Mesothelial cell of epicardium (in vitro differentiated cells): ENCODE measurements around the gene MYH11. TPM values are rescaled to one million over a fixed set of nuclear protein-coding genes. Genes with fewer than 3 reads are reported as not detected.

Experiments
- DNase-seq, 2 experiments: peaks; one replicate each; pipeline ENCODE4 v3.0.0; 2021; ENCODE audit warnings: low spot score in 2 of 2; ENCODE audit not compliant: unreplicated experiment in 2 of 2
- H3K27ac Mint-ChIP-seq: 2 replicates; pipeline ENCODE4 v1.8.0; 2021; ENCODE audit warnings: mixed read lengths
- H3K27me3 Mint-ChIP-seq: 2 replicates; pipeline ENCODE4 v1.8.0; 2021; ENCODE audit warnings: low read depth, mixed read lengths
- H3K36me3 Mint-ChIP-seq: 2 replicates; pipeline ENCODE4 v1.8.0; 2021; ENCODE audit warnings: mixed read lengths
- H3K4me1 Mint-ChIP-seq: 2 replicates; pipeline ENCODE4 v1.8.0; 2021; ENCODE audit warnings: mixed read lengths
- H3K4me3 Mint-ChIP-seq: 2 replicates; pipeline ENCODE4 v1.8.0; 2021; ENCODE audit warnings: mild to moderate bottlenecking, moderate library complexity, mixed read lengths
- H3K9me3 Mint-ChIP-seq: 2 replicates; pipeline ENCODE4 v1.8.0; 2021; ENCODE audit warnings: mixed read lengths
- CTCF ChIP-seq: fragments of 200-600 bp; sonication (generic); IDR thresholded peaks from one replicate; pipeline ENCODE4 v1.5.0; 2021; ENCODE audit warnings: antibody characterized with exemption; ENCODE audit not compliant: unreplicated experiment
- total RNA-seq: library from RNA; stranded (reverse); gene quantifications from 3 replicates; pipeline ENCODE4 v1.2.1, GENCODE V29; 2021

The MYH11 gene
- total RNA-seq, 1 donor from 2014 or later = 0.58 TPM

- H3K27ac Mint-ChIP-seq = no peak overlapping the region
- peaks cover 68% of the 10 kb centered on the region for H3K27me3 Mint-ChIP-seq
These were observed 53.2 kb downstream of the MYH11 start for GRCh38 chr16:15803618-15804017.

GRCh38 chr16:15799851-15800495, 56.9 kb downstream of the MYH11 start:
- TF ChIP-seq CTCF = no peak
- H3K27me3 Mint-ChIP-seq = peaks cover 58% of the 10 kb centered on the region
- peaks cover 2% of the 10 kb centered on the region for H3K4me1 Mint-ChIP-seq
- peaks cover 14% of the 10 kb centered on the region for H3K9me3 Mint-ChIP-seq
- DNase-seq = no peak
- no peak overlapping the region for H3K4me3 Mint-ChIP-seq
- no peaks in the 10 kb centered on the region for H3K36me3 Mint-ChIP-seq
- no peak overlapping the region for H3K27ac Mint-ChIP-seq

More at GRCh38 chr16:15803618-15804017, 53.2 kb downstream of the MYH11 start:
- Mint-ChIP-seq H3K4me1 (peaks cover 2% of the 10 kb centered on the region), H3K4me3 (no peak overlapping the region), H3K36me3 (no peaks in the 10 kb centered on the region), H3K9me3 (no peaks in the 10 kb centered on the region)
- TF ChIP-seq CTCF = no peak
- no peak for DNase-seq

- Mint-ChIP-seq H3K9me3 (peaks cover 14% of the 10 kb centered on the region), H3K4me3 (no peak overlapping the region), H3K36me3 (no peaks in the 10 kb centered on the region), H3K27me3 (peaks cover 53% of the 10 kb centered on the region), H3K4me1 (peaks cover 4% of the 10 kb centered on the region), H3K27ac (no peak overlapping the region)
- TF ChIP-seq CTCF = no peak
- no peak for DNase-seq
These were observed 58.2 kb downstream of the MYH11 start for GRCh38 chr16:15798671-15799070.

DNA sequence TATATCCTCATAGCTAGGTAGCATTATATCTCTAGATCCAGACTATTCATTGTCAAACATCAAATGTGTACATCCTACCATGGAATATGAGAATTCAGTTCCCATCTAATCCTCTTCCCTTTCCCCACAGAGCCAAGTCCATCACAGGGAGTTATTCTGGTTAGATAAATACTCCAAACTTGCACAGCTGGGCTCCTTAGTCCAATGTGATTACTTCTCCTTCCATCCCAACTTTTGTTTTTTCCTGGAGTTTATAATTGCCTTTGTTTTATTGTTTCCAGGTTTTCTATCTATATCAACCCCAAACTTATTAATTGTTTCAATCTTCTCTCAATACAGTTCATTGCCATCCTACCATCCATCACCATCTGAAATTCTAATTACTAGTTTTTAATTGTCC, 59.9 kb downstream of the MYH11 start:
- Mint-ChIP-seq H3K4me3 (no peak overlapping the region), H3K9me3 (peaks cover 14% of the 10 kb centered on the region), H3K36me3 (no peaks in the 10 kb centered on the region), H3K27me3 (peaks cover 41% of the 10 kb centered on the region), H3K27ac (no peak overlapping the region), H3K4me1 (peaks cover 4% of the 10 kb centered on the region)
- no peak for DNase-seq
- no peak for TF ChIP-seq CTCF

GRCh38 chr16:15795615-15796014, 61.2 kb downstream of the MYH11 start:
- peaks cover 4% of the 10 kb centered on the region for H3K4me1 Mint-ChIP-seq
- no peak overlapping the region for H3K4me3 Mint-ChIP-seq
- peaks cover 36% of the 10 kb centered on the region for H3K27me3 Mint-ChIP-seq
- H3K27ac Mint-ChIP-seq = no peak overlapping the region
- no peaks in the 10 kb centered on the region for H3K36me3 Mint-ChIP-seq
- no peak for TF ChIP-seq CTCF
- DNase-seq = no peak
- H3K9me3 Mint-ChIP-seq = peaks cover 14% of the 10 kb centered on the region
